Fibroblast of villous mesenchyme (primary cell): ENCODE measurements around the gene ALMS1. TPM values are rescaled to one million over a fixed set of nuclear protein-coding genes. Genes with fewer than 3 reads are reported as not detected.

Source experiments
- DNase-seq: peaks from one replicate; pipeline ENCODE4 v3.0.0-alpha.2; 2010; ENCODE audit warnings: low read depth
- H3K4me3 ChIP-seq: 2 replicates; pipeline ENCODE4 v1.5.1; 2011; ENCODE audit warnings: low read depth, mild to moderate bottlenecking, low read length
- CTCF ChIP-seq: IDR thresholded peaks from 2 replicates; pipeline ENCODE4 v1.5.1; 2012; ENCODE audit warnings: low read depth, mild to moderate bottlenecking, low read length; ENCODE audit not compliant: insufficient read depth
- total RNA-seq: library from RNA; depleted of rRNA; stranded (reverse); fragments of >200 nt; gene quantifications from 2 replicates; pipeline ENCODE4 v1.2.3, GENCODE V29; 2012

Gene ALMS1
- total RNA-seq, 1 donor = 18.6 TPM

- H3K4me3 ChIP-seq = no peak overlapping the region
- TF ChIP-seq CTCF = no peak
- no peak for DNase-seq
These were observed 266.1 kb downstream of the ALMS1 start for GRCh38 chr2:73651591-73652230.

GRCh38 chr2:73652348-73652747 lies 266.7 kb downstream of the ALMS1 start:
- H3K4me3 ChIP-seq = no peak overlapping the region
- TF ChIP-seq CTCF = no peak
- DNase-seq = no peak

GRCh38 chr2:73654175-73654574 lies 268.5 kb downstream of the ALMS1 start:
- H3K4me3 ChIP-seq = no peak overlapping the region
- no peak for TF ChIP-seq CTCF
- no peak for DNase-seq

Other genes starting within 250 kb of the ALMS1 start
- not detected in 2 replicates for gene NOTO, start 183.3 kb upstream of the ALMS1 start, total RNA-seq
- 20.7 and 20.9 TPM in 2 replicates for gene SMYD5, start 171.6 kb upstream of the ALMS1 start, total RNA-seq
- gene PRADC1, start 152.6 kb upstream of the ALMS1 start, total RNA-seq = 14.2 and 18.1 TPM in 2 replicates
- 247 and 330 TPM in 2 replicates for gene CCT7, start 151.5 kb upstream of the ALMS1 start, total RNA-seq
- gene FBXO41, start 101.4 kb upstream of the ALMS1 start, total RNA-seq = 1.3 and 1.6 TPM in 2 replicates
- gene EGR4, start 92.3 kb upstream of the ALMS1 start, total RNA-seq = not detected in 2 replicates